IMR-90 (cell line): Measurements from ENCODE around the gene COLEC11. TPM values are rescaled to one million over a fixed set of nuclear protein-coding genes. Genes with fewer than 3 reads are reported as not detected.

Experiments
- ATAC-seq: fragments of 200-7000 bp; cut with Tn5 transposase; 2 replicates; pipeline ENCODE4 v1.9.1; 2020; ENCODE audit warnings: low read depth, mild to moderate bottlenecking, moderate library complexity
- BruUV-seq: library from RNA; stranded (reverse); fragments of 400-500 nt; replicated peaks from 2 replicates; lab custom pipeline; 2021; lab: Mats Ljungman, UMichigan
- CTCF ChIA-PET: fragments of 300-600 bp; formaldehyde crosslinking; extraction: SDS; loops from one replicate; lab custom pipeline; 2021; ENCODE audit warnings: antibody characterized with exemption; lab: Yijun Ruan, JAX
- POLR2A ChIA-PET: fragments of 300-600 bp; sonication (Branson Sonifier 250); formaldehyde crosslinking; loops from one replicate; lab custom pipeline; 2022; ENCODE audit warnings: antibody characterized with exemption; ENCODE audit not compliant: unreplicated experiment; lab: Charles Lee
- DNase-seq: peaks from one replicate; pipeline ENCODE4 v3.0.0; 2013
- H2AFZ ChIP-seq: replicated peaks from 2 replicates; pipeline ENCODE3; 2013; ENCODE audit warnings: low read length, mild to moderate bottlenecking; ENCODE audit not compliant: poor library complexity
- H2AK5ac ChIP-seq: 2 replicates; pipeline ENCODE4 v1.6.1; 2013; ENCODE audit warnings: low read depth, low read length, inconsistent platforms
- H2AK9ac ChIP-seq: replicated peaks from 2 replicates; pipeline ENCODE3; 2013; ENCODE audit warnings: mild to moderate bottlenecking, low read depth, low read length, moderate library complexity; ENCODE audit not compliant: poor library complexity
- H2BK120ac ChIP-seq: 2 replicates; pipeline ENCODE4 v1.6.1; 2013; ENCODE audit warnings: low read depth, low read length, inconsistent platforms
- H2BK15ac ChIP-seq: 3 replicates; pipeline ENCODE4 v1.6.1; 2013; ENCODE audit warnings: low read depth, low read length, inconsistent platforms
- H2BK20ac ChIP-seq: 2 replicates; pipeline ENCODE4 v1.6.1; 2013; ENCODE audit warnings: low read depth, mild to moderate bottlenecking, inconsistent platforms, low read length, moderate library complexity
- H2BK5ac ChIP-seq: 2 replicates; pipeline ENCODE4 v1.6.1; 2013; ENCODE audit warnings: mild to moderate bottlenecking, low read depth, low read length, inconsistent platforms; ENCODE audit not compliant: poor library complexity, severe bottlenecking
- H3K14ac ChIP-seq: replicated peaks from 2 replicates; pipeline ENCODE4 v1.6.1; 2013; ENCODE audit warnings: low read depth, low read length, inconsistent platforms
- H3K18ac ChIP-seq: 2 replicates; pipeline ENCODE4 v1.6.1; 2013; ENCODE audit warnings: low read depth, low read length, control low read depth
- H3K23ac ChIP-seq: 2 replicates; pipeline ENCODE4 v1.6.1; 2013; ENCODE audit warnings: low read depth, low read length, inconsistent platforms
- H3K27ac ChIP-seq: 2 replicates; pipeline ENCODE4 v1.5.1; 2013; ENCODE audit warnings: mild to moderate bottlenecking, control low read depth, low read length; ENCODE audit not compliant: insufficient read depth
- H3K27me3 ChIP-seq: 2 replicates; pipeline ENCODE4 v1.6.1; 2013; ENCODE audit warnings: low read length; ENCODE audit not compliant: control insufficient read depth, insufficient read depth
- H3K36me3 ChIP-seq: 2 replicates; pipeline ENCODE4 v1.6.1; 2013; ENCODE audit warnings: low read length, mixed read lengths; ENCODE audit not compliant: control insufficient read depth, insufficient read depth
- H3K4ac ChIP-seq: 2 replicates; pipeline ENCODE4 v1.6.1; 2013; ENCODE audit warnings: low read depth, low read length, inconsistent platforms
- H3K4me1 ChIP-seq: 2 replicates; pipeline ENCODE4 v1.6.1; 2013; ENCODE audit warnings: low read length, mixed read lengths; ENCODE audit not compliant: control insufficient read depth, insufficient read depth
- H3K4me2 ChIP-seq: 2 replicates; pipeline ENCODE4 v1.6.1; 2013; ENCODE audit warnings: low read depth, mild to moderate bottlenecking, control low read depth, low read length, moderate library complexity
- H3K4me3 ChIP-seq: 2 replicates; pipeline ENCODE4 v1.5.1; 2013; ENCODE audit warnings: low read depth, mild to moderate bottlenecking, control low read depth, low read length, moderate library complexity; ENCODE audit not compliant: insufficient read depth
- H3K56ac ChIP-seq: 2 replicates; pipeline ENCODE4 v1.6.1; 2013; ENCODE audit warnings: low read length, inconsistent platforms; ENCODE audit not compliant: insufficient read depth; ENCODE audit errors: extremely low read depth
- H3K79me1 ChIP-seq, 2 experiments: 2 replicates each; pipeline ENCODE4 v1.6.1; 2013; ENCODE audit warnings: low read length in 2 of 2, inconsistent platforms in 1 of 2, low read depth in 1 of 2
- H3K9ac ChIP-seq: 2 replicates; pipeline ENCODE4 v1.6.1; 2013; ENCODE audit warnings: low read depth, low read length, control low read depth
- H3K9me1 ChIP-seq: 2 replicates; pipeline ENCODE4 v1.6.1; 2013; ENCODE audit warnings: low read length, inconsistent platforms; ENCODE audit not compliant: insufficient read depth
- H3K9me3 ChIP-seq: 2 replicates; pipeline ENCODE4 v1.6.1; 2013; ENCODE audit warnings: low read length; ENCODE audit not compliant: control insufficient read depth, insufficient read depth
- H4K20me1 ChIP-seq: 2 replicates; pipeline ENCODE4 v1.6.1; 2013; ENCODE audit warnings: low read length, inconsistent platforms; ENCODE audit not compliant: insufficient read depth
- H4K5ac ChIP-seq: 2 replicates; pipeline ENCODE4 v1.6.1; 2013; ENCODE audit warnings: mild to moderate bottlenecking, low read depth, low read length, control low read depth
- H4K8ac ChIP-seq, 2 experiments: 2 replicates each; pipeline ENCODE4 v1.6.1; 2013; ENCODE audit warnings: low read depth in 2 of 2, low read length in 2 of 2, control low read depth in 1 of 2, inconsistent platforms in 1 of 2
- H4K91ac ChIP-seq: 2 replicates; pipeline ENCODE4 v1.6.1; 2013; ENCODE audit warnings: low read depth, low read length, inconsistent platforms; ENCODE audit not compliant: insufficient read depth
- CEBPB ChIP-seq: IDR thresholded peaks from 2 replicates; pipeline ENCODE4 v1.6.1; 2012; ENCODE audit warnings: low read depth, low read length, improper control_type of control experiment
- CHD1 ChIP-seq: IDR thresholded peaks from 2 replicates; pipeline ENCODE4 v1.6.1; 2012; ENCODE audit warnings: low read depth, low read length, improper control_type of control experiment
- ELK1 ChIP-seq: fragments of 150-350 bp; IDR thresholded peaks from 2 replicates; pipeline ENCODE4 v1.6.1; 2016; ENCODE audit warnings: low read depth, mild to moderate bottlenecking, low read length, moderate library complexity, borderline replicate concordance
- FOS ChIP-seq: fragments of 150-350 bp; IDR thresholded peaks from 2 replicates; pipeline ENCODE4 v1.6.1; 2016; ENCODE audit warnings: low read depth, low read length
- MAFK ChIP-seq: IDR thresholded peaks from 2 replicates; pipeline ENCODE4 v1.6.1; 2012; ENCODE audit warnings: low read depth, low read length, improper control_type of control experiment
- MAZ ChIP-seq: IDR thresholded peaks from 2 replicates; pipeline ENCODE4 v1.6.1; 2012; ENCODE audit warnings: low read depth, mild to moderate bottlenecking, low read length, improper control_type of control experiment, moderate library complexity, borderline replicate concordance
- MXI1 ChIP-seq: IDR thresholded peaks from 2 replicates; pipeline ENCODE4 v1.6.1; 2012; ENCODE audit warnings: low read depth, mild to moderate bottlenecking, low read length, moderate library complexity, borderline replicate concordance
- NFE2L2 ChIP-seq: fragments of 150-350 bp; IDR thresholded peaks from 2 replicates; pipeline ENCODE4 v1.6.1; 2016; ENCODE audit warnings: low read depth, mild to moderate bottlenecking, low read length
- POLR2A ChIP-seq: IDR thresholded peaks from 2 replicates; pipeline ENCODE4 v1.6.1; 2012; ENCODE audit warnings: mild to moderate bottlenecking, low read depth, low read length
- RAD21 ChIP-seq: IDR thresholded peaks from 2 replicates; pipeline ENCODE4 v1.6.1; 2012; ENCODE audit warnings: low read length, improper control_type of control experiment
- RCOR1 ChIP-seq: IDR thresholded peaks from 2 replicates; pipeline ENCODE4 v1.6.1; 2012; ENCODE audit warnings: mild to moderate bottlenecking, low read length, improper control_type of control experiment; ENCODE audit not compliant: insufficient replicate concordance
- SMC3 ChIP-seq: fragments of 150-350 bp; IDR thresholded peaks from 2 replicates; pipeline ENCODE4 v1.6.1; 2016; ENCODE audit warnings: low read depth, mild to moderate bottlenecking, antibody characterized with exemption, low read length, moderate library complexity
- USF2 ChIP-seq: fragments of 150-350 bp; IDR thresholded peaks from 2 replicates; pipeline ENCODE4 v1.6.1; 2017; ENCODE audit warnings: mild to moderate bottlenecking, antibody characterized with exemption, low read length, low read depth
- WGBS, 2 experiments: methylation state at CpG; one replicate each; pipeline versions ENCODE4 v1.1.5 to v1.1.7; 2013; ENCODE audit warnings: missing lambda C conversion rate in 2 of 2; ENCODE audit not compliant: insufficient read length in 1 of 2; ENCODE audit errors: extremely low coverage in 2 of 2; 5-methylcytosine and 5-hydroxymethylcytosine counted together
- dilution Hi-C: fragments of 300-500 bp; cut with HindIII; formaldehyde crosslinking; loops from one replicate; pipeline ENCODE4 v1.14.3; 2018; ENCODE audit warnings: low sequenced_read_pairs; ENCODE audit not compliant: unreplicated experiment
- in situ Hi-C: fragments of 300-500 bp; cut with MboI; formaldehyde crosslinking; loops from 3 replicates; pipeline ENCODE4 v1.14.3; 2019; ENCODE audit warnings: low sequenced_read_pairs, inconsistent platforms, mixed read lengths
- intact Hi-C: fragments of 100-400 bp; cut with micrococcal nuclease; formaldehyde crosslinking; loops from 2 replicates; pipeline ENCODE4 v1.10.0; 2022
- polyA plus RNA-seq, 3 experiments: library from polyadenylated mRNA; depleted of rRNA; stranded (reverse); fragments of >200 nt; gene quantifications; 2 replicates each; pipeline ENCODE4 v1.2.3, GENCODE V29; 2012; ENCODE audit warnings: low replicate concordance in 1 of 3
- total RNA-seq: library from RNA; depleted of rRNA; stranded (reverse); fragments of >200 nt; gene quantifications from 2 replicates; pipeline ENCODE4 v1.2.3, GENCODE V29; 2012

Gene COLEC11
- total and polyA plus RNA-seq, 2 of the 4 experiments (the other 2 are of a cell fraction): under 0.01 to 0.24 TPM

- Histone ChIP-seq H3K4me1 (no peaks in the 10 kb centered on the region; the same call in 1 of the 2 replicates), H2AK5ac (no peak overlapping the region), H4K20me1 (no peaks in the 10 kb centered on the region), H3K27ac (no peak overlapping the region), H3K4ac (no peak overlapping the region), H3K27me3 (peaks cover 9% of the 10 kb centered on the region; the same call in 1 of the 2 replicates), H3K23ac (no peak overlapping the region), H2BK5ac (no peak overlapping the region), H2AFZ (no peak overlapping the region), H3K36me3 (no peaks in the 10 kb centered on the region), H2AK9ac (no peak overlapping the region), H2BK15ac (no peak overlapping the region), H2BK20ac (no peak overlapping the region), H3K18ac (no peak overlapping the region), H4K8ac (no peak overlapping the region), H4K91ac (no peak overlapping the region), H4K5ac (no peak overlapping the region), H3K56ac (no peak overlapping the region), H2BK120ac (no peak overlapping the region), H3K79me1 (no peaks in the 10 kb centered on the region), H3K14ac (no peak overlapping the region), H3K4me3 (no peak overlapping the region), H3K4me2 (no peak overlapping the region), H3K9me1 (no peaks in the 10 kb centered on the region), H3K9ac (no peak overlapping the region), H3K9me3 (no peaks in the 10 kb centered on the region)
- dilution Hi-C loops: no loop called here
- in situ Hi-C loops: no loop called here
- BruUV-seq: no TSS peak
- TF ChIP-seq MAFK (no peak), SMC3 (no peak), POLR2A (no peak), NFE2L2 (no peak), MXI1 (no peak), CEBPB (no peak), RAD21 (no peak), FOS (no peak), RCOR1 (no peak), MAZ (no peak), CHD1 (no peak), USF2 (no peak), ELK1 (no peak)
- ChIA-PET POLR2A (no interaction called here), CTCF (no interaction called here)
- intact Hi-C loops: no loop called here
- WGBS, 2 experiments: no CpG with 5 or more reads among the region's 13 CpGs
- DNase-seq: no peak
- no peak for ATAC-seq
Observed at GRCh38 chr2:3636586-3637310, 41.8 kb downstream of the COLEC11 start.
